ENCODE results near the gene CTSA.

- no peak for TF ChIP-seq CTCF (IDR thresholded peaks at IDR 0.05)
- no peak for TF ChIP-seq POLR2A (IDR thresholded peaks at IDR 0.05)
Measured at GRCh38 chr20:45850926-45851325, 40.2 kb upstream of the CTSA start.

Data from body of pancreas (tissue), 4 donors.